GM21390 (cell line): ENCODE data around the gene TSPAN3.

ENCODE experiments used
- ATAC-seq: cut with Tn5 transposase; IDR thresholded peaks from one replicate; pipeline ENCODE4 v1.9.1; 2021; ENCODE audit not compliant: unreplicated experiment

Gene TSPAN3

DNA sequence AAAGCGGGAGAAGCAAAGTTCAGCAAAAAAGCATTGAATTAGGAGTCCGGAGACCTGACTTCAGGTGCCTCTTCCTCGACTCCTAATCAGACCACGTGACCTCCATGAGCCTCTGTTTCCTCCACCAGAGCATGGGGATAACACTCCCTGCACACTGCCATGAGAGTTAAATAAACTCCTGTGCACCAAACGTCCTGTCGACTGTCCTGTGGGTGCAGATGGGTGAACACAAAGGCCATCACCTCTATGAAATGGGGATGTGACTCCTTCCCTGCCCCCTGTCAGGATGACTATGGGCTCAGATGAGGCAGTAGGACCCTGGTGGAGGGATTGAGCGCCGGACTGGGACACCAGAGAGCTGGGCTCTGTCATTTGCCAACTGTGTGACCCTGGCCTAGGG lies 13.5 kb upstream of the TSPAN3 start:
- no peak for ATAC-seq

DNA sequence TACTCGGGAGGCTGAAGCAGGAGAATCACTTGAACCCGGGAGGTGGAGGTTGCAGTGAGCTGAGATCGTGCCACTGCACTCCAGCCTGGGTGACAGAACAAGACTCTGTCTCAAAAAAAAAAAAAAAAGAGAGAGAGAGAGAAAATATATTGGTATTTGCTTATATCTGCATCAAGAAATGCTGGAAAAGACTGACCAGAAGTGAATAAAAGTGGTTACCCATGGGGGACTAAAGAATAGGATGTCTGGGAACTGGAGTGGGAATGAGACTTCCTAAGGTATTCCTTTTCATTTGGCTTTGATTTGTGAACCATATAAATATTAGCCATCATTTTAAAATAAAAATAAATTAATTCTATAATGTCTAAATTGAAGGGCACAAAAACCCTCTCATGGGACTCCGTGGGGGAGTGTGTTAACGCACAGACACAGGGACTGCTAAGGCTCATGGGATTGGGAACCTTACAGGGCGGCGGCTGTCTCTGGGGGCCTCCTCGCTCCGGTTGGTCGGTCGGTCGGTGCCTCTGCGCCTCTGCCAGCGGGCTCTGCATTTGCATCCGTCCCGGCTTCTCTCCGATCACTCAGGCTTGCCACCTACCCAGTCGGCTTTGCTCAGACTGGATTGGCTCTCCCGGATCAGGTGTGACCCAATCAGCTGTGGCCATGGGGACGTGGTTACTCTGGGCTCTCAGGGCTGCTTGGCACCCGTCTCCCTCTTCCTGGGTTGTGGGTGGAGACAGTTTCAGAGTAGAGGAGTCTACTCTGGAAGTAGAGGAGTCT lies 12.7 kb upstream of the TSPAN3 start:
- peak; percentile 80 for ATAC-seq

DNA sequence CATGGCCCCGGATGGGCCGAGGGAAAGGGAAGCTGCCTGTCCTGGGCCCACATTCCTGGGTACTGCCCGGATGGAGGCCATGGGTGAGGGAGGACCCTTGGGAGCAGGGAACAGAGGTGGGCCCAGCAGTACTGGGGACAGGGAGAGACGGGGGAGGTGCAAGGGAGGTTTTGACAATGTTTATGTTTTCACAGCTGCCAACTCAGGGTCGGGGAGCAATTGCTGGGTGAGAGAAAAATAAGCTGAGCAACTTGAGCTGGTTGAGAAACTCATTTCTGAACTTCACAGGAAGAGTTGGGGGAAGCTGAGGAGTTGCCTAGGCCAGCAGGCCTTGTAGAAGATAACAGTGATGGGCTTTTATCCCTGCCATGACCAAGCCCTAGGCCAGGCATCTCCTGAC lies 11.1 kb upstream of the TSPAN3 start:
- ATAC-seq: no peak

DNA sequence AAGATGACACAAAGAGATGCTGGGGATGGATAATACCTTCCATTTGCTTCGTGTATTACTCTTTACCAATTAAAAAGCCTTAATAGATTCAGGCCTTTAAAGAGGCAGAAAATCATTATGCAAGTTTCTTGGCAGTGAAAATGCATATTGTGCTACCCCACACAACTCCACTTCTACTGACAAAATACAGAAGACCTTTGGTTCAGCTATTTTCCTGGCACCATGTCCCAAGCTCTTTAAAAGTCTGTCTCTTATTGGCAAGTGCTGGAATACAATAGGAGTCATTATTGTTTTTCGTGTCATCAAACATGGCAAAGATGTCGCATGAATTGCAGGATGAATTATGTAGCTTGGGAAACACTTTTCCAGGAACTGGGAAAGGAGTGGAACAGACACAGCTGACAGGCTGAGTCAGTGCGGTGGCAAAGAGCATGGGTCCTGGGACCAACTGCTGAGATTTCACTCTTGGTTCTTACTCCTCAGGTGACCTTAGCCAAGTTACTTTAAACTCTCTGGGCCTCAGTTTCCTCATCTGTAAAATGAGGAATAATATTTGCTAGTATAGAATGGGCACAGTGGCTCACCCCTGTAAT lies 5.5 kb upstream of the TSPAN3 start:
- no peak for ATAC-seq

DNA sequence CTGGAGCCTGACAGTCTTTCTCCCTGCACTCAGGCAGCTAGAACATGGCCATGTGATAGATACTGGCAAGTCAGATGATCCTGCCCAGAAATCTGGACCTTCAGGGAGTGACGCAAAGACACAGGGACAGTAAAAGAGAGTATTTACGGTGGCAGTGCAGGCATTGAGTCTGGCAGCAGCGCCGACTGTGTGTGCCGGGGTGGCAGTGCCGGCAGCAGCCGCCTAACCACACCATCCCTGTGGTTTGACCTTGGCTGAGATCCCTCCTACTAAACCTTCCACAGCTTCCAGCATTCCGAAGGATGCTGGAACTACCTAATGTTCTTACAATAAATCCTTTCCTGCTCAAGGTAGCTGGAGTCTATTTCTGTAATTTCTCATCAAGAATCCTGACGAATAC lies 4.6 kb upstream of the TSPAN3 start:
- no peak for ATAC-seq

DNA sequence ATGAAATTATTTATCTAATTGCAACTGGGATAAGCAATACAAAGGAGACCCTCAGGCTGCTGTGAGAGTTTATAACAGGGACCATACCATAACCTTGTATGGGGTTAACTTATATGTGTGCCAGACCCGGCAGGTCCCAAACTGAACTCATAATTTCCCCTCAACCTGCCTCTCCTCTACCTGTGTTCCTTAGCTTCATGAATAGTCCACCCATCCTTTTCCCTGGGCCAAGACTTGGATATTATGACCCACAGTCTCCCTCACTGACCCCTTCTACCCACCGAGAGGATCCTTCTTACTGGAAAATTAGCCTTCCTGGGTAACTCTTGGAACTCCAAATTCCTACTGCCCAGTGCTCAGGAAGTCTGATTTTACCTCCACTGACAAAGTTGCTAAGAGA lies 3.4 kb upstream of the TSPAN3 start:
- no peak for ATAC-seq

DNA sequence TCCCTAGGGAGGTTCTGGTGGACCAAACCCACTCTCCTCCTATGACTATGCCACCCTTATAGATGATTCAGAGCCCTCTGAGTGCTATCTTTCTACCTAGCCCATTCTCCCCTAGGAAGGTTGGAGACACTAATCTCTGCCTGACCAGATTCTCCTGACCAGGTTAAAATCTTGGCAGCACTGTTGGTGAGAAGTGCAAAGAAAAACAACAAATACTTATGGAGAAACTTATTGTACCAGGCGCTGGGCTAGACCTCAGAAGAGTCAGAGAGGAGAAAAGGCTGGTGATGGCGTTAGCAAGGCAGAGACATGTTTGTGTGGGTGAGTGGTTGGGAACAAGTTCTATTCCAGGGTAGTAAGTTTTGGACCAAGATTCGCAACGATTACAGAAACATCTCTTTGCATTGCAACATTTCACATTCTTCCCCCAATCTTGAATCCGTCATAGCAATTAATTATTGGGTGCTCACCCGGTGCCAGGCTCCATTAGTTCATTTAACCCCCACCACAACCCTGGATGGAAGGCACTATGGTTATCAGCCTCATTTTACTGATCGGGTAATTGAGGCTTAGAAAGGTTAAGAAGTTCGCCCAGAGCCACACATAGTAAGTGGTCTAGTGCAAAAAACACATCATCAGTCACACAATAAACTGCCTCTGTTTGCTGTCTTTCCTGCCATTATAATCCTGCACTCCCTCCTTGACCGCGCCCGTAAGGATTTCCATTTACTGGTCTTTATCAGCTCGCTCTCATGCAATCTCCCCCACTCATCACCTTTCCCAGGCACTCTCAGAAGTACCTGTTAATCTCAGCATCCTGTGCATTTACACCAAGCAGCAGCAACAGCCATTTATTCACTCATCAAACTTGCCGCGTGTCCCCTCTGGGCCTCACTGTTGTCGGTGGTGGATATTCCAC lies 655 bp upstream of the TSPAN3 start:
- no peak for ATAC-seq

DNA sequence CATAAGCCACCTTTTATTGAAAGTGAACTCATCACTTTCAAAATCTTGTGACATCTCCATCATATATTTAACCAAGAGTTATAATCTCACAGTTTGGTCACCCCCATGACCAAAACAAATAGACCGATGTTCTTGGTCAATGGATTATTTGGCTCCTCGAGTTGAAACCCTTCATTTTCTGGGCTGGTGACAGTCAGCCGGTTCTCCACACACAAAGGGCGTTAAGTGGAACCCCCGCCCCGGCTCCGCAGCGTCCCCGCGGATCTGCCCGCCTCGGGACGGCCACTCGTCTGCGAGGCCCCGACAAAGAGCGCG lies 772 bp downstream of the TSPAN3 start:
- no peak for ATAC-seq

DNA sequence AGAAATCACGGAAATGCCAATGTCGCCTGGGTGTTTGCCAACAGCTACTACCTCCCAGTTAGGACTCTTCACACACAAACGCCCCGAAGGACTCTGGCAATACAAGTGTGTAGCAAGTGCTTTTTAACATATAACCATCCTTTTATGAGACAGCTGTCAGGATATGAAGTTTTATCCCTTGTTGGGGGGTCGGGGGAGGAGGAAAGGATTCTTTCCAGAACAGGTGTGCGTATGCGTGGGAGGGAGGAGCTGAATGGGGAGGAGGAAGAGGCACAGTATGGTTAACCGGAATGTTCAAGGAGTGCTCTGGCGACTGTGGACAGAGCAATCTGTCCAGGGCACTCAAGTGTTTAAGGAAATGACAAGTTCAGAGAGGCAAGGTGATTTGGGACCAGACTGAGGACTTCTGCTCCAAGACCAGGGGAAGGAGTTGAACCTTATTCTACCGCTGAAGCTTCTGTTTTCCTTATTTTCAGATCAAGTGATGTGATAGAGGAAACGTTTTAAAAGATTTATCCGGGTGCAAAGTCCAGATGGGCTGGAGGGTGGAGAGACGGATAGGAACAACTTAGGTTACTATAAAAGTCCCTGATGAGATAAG lies 1.3 kb downstream of the TSPAN3 start:
- no peak for ATAC-seq

DNA sequence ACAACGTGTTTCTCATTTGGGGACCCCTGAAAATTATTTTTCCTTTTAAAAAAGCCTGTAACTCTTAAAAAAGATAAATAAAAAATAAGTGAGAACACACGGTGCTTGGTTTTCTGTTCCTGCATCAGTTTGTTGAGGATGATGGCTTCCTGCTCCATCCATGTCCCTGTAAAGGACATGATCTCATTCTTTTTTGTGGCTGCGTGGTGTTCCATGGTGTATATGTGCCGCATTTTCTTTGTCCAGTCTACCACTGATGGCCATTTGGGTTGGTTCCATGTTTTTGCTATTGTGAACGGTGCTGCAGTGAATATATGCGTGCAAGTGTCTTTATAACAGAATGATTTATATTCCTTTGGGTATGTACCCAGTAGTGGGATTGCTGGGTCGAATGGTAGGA lies 2.3 kb downstream of the TSPAN3 start:
- no peak for ATAC-seq

DNA sequence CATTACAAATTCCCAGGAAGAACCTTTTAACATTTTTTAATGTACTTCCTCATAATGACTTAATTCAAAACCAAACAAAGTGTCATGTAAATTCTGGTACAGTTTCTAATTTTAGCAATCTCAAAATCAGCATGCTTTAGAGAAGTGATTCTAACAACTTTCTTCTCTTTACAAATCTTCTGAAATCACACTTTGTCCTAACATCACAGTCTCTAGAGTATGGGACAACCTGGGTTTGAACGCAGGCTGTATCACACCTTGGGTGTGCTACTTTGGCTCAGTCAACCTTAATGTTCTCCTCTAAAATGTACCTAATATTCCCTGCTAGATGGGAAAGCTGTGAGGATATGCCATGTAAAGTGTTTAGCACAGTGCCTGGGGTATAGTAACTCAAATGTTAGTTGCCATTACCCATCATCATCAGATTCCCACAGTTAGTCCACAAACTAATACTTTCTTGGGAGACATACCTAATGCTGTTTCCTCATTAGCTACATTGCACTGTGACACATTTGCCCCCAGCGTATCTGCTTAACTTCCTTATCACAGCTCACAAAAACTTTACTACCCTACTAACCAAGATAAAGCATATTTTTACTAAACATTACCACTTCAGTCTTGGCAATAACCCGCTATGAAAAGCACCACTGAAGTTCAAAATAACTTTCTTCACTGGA lies 3.1 kb downstream of the TSPAN3 start:
- no peak for ATAC-seq

DNA sequence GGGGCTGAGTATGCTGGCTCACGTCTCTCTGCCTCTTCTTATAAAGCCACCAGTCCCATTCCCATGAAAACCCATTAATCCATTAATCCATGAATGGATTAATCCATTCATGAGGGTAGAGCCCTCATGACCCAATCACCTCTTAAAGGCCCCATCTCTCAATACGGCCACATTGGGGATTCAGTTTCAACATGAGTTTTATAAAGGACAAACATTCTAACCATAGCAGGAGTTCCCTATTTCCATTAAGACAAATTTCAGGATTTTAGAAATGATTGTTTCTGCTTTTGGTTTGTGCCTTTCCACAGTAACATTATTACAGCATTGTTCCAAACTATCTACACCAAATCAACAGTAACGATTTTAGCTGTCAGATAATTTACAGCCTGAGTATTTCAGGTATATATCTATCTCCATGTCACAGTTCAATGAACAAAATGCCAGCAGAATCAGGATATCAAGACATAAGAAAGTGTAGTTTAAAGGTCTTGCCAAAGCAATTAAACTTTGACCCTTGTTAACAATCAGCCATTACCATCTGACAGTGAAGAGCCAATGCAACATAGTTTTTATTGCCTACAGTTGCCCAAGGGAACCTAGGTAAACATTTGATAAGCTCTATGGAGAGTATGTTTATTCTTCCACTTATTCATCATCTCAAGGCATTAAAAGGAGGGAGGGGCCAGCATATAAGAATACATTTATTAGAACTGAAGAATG lies 3.8 kb downstream of the TSPAN3 start:
- ATAC-seq: no peak

DNA sequence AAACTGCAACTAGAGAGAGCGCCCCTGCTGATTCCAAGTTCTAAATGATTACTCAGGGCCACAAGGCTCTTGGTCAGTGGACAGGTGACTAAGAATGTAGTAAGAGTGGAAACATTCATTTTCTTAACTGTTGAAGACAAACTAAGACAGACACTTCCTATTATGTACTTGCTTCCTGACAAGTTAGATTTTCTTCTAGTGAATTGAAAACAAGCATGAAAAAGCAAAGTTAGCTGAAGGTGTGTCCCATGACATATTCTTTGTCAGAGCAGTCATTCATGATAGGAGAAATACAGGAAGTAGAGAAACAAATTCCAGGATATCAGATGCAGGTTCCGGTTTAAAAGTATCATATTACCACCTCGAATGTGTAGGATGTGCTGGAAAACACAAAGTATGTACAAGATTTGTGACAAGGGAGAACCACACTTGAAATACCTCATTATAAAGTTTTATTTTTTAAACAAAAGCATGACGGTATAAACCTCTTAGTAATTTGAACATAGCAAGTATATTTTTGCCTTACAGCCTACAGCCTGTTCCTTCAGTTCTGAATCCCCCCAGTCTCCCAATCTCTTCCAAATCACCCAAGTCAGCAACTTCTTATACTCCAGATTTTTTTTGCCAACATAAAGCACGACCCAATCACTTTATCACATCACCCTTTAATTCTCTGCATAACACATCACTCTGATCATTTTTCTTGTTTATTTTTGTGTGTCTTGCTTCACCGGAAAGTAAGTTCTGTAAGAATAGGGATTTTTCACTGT lies 6.2 kb downstream of the TSPAN3 start:
- no peak for ATAC-seq

DNA sequence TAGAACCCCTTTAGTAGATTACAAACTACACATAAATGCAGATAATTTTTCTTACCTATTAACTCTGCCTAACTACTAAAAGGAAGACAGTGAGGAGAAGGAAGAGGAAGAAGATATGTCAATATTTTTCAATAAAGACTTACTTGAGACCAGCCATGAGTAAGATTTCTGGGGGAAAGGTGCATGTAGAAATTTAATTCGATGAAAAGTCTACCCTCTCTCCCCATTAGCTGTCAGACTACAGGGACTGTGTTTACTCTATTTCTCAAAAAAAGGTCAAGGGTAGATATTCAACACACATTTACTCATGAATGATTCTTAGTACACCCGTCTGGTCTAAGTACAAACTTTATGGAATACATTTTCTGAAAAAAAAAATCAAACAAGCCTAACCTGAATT lies 6.8 kb downstream of the TSPAN3 start:
- ATAC-seq: no peak

DNA sequence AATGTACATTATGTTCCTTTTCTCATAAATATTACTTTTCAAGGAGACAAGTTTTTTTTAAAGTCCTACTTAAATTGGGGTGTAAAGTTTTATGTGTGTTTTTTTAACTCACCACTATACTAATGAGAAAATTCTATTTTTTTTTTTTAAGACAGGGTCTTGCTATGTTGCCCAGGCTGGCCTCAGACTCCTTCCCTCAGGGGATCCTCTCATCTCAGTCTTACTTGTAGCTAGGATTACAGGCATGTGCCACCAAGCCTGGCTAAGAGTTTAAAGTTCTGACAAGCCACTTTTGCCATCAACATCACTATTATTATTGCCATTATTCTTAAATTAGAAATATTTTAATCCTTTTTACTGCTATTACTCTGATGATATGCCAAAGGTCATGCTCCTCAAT lies 7.7 kb downstream of the TSPAN3 start:
- no peak for ATAC-seq

DNA sequence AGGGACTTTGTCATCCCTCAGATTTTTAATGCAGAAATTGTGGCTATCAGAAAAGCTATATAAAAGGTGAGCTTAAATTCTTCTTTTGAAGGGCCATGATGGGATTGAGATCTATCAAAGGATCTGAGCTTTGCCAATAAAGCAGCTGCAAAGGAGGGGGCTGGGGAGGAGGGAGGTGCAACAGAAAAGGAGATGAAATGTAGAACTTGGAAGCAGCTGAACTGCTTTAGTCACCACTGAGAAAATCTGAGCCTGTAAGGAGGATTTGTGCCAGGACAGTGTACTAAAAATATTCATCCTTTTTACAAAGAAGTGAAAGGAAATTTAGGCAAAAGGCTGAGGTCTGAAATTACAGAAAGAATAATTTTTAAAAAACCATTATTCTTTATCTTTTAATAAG lies 10.4 kb downstream of the TSPAN3 start:
- ATAC-seq: no peak

DNA sequence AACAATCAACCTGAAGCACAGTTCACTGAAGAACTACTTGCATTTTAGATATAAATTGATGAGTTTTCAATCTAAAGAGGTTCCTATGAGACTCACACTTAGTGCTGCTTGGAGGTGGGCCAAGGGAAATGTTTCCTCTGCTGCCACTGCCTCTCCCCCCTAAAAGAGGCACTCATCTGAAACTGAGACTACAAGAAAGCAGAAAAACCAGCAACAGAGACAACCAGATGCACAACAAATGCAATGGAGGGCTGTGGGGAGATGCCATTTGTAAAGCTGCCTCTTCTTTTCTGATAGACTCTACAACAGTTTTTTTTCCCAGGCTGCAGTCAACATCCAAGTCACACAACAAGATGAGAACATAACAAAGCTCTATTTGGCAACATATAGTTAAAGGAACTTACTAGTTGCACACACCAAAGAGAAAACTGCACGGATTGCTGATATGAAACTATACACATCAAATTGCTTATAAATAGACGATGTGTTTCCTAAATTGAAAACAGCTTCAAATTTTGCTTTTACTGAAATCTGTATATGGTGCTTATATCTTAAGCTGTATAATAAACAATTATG lies 11.0 kb downstream of the TSPAN3 start:
- no peak for ATAC-seq

DNA sequence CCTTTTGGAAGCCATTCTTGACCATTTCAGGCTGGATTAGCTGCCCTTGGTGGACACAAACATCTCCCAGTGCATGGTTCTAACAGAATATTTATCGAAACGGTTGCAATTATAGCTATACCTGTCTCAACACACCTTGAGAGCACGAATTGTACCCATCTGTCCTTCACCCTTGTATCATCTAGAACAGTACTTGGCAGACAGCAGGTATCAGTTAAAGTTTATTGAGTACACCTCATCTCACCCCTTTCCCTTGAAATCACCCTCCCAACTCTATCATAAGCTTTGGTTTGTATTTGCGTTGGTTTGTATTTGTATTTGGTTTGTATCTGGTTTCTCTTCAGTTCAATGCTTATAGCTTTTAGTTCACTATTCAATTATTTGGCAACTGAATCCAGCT lies 12.4 kb downstream of the TSPAN3 start:
- no peak for ATAC-seq

DNA sequence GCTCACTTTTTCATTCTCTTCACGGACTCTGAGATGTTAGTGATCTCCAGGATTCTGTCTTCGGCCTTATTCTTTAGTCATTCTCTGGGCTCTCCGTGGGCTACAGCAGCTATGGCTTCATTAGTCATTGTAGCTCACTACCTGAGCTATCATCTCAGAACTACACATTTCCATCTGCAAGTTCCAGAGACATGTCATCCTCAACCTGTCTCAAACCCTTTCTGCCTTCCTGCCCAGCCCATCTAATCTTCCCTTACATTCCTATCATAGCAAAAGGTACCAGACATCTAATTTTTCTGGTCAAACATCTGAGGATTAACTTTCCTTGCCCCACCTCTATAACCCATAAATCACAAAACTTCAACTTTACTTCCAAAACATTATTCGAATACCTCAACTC lies 13.2 kb downstream of the TSPAN3 start:
- no peak for ATAC-seq
